ENCODE data around the gene LRRC4C. TPM values are rescaled to one million over a fixed set of nuclear protein-coding genes. Genes with fewer than 3 reads are reported as not detected.

LRRC4C gene
- total RNA-seq, 1 experiment from 2014 or later: not detected

- Histone ChIP-seq H3K4me3 (no peak overlapping the region), H3K36me3 (no peaks in the 10 kb centered on the region), H3K27me3 (no peaks in the 10 kb centered on the region), H3K9me3 (0 out of 2 replicates have a peak, but pooled peaks cover 2% of the 10 kb centered on the region)
- peak; percentile 10 for DNase-seq
Measured at GRCh38 chr11:40417627-40418026, 1041.8 kb downstream of the LRRC4C start.

GRCh38 chr11:40407355-40407754 is 1052.1 kb downstream of the LRRC4C start:
- Histone ChIP-seq H3K4me3 (no peak overlapping the region), H3K36me3 (no peaks in the 10 kb centered on the region), H3K9me3 (no peaks in the 10 kb centered on the region; the same call in 1 of the 2 replicates), H3K27me3 (no peaks in the 10 kb centered on the region)
- no peak for DNase-seq

GRCh38 chr11:40405614-40406013 is 1053.8 kb downstream of the LRRC4C start:
- Histone ChIP-seq H3K9me3 (no peaks in the 10 kb centered on the region; the same call in 1 of the 2 replicates), H3K36me3 (no peaks in the 10 kb centered on the region), H3K27me3 (no peaks in the 10 kb centered on the region), H3K4me3 (no peak overlapping the region)
- DNase-seq: no peak

GRCh38 chr11:40403321-40403720 is 1056.1 kb downstream of the LRRC4C start:
- no peaks in the 10 kb centered on the region for H3K9me3 ChIP-seq
- DNase-seq: no peak
- no peaks in the 10 kb centered on the region for H3K36me3 ChIP-seq
- H3K27me3 ChIP-seq: no peaks in the 10 kb centered on the region
- H3K4me3 ChIP-seq: no peak overlapping the region

GRCh38 chr11:40401132-40401853 is 1058.2 kb downstream of the LRRC4C start:
- Histone ChIP-seq H3K27me3 (no peaks in the 10 kb centered on the region), H3K4me3 (no peak overlapping the region), H3K36me3 (no peaks in the 10 kb centered on the region), H3K9me3 (no peaks in the 10 kb centered on the region)
- no peak for DNase-seq

GRCh38 chr11:40397141-40397540 is 1062.3 kb downstream of the LRRC4C start:
- Histone ChIP-seq H3K9me3 (no peaks in the 10 kb centered on the region), H3K27me3 (no peaks in the 10 kb centered on the region), H3K4me3 (no peak overlapping the region), H3K36me3 (no peaks in the 10 kb centered on the region)
- no peak for DNase-seq

- no peaks in the 10 kb centered on the region for H3K36me3 ChIP-seq
- no peaks in the 10 kb centered on the region for H3K27me3 ChIP-seq
- H3K9me3 ChIP-seq: no peaks in the 10 kb centered on the region; the same call in 1 of the 2 replicates
- H3K4me3 ChIP-seq: no peak overlapping the region
- DNase-seq: no peak
Measured at GRCh38 chr11:40393511-40393910, 1065.9 kb downstream of the LRRC4C start.

- no peak overlapping the region for H3K4me3 ChIP-seq
- DNase-seq: no peak
- no peaks in the 10 kb centered on the region; the same call in 1 of the 2 replicates for H3K9me3 ChIP-seq
- no peaks in the 10 kb centered on the region for H3K27me3 ChIP-seq
- no peaks in the 10 kb centered on the region for H3K36me3 ChIP-seq
Measured at GRCh38 chr11:40391679-40392078, 1067.8 kb downstream of the LRRC4C start.

GRCh38 chr11:40388097-40388818 is 1071.2 kb downstream of the LRRC4C start:
- Histone ChIP-seq H3K9me3 (no peaks in the 10 kb centered on the region; the same call in 1 of the 2 replicates), H3K36me3 (no peaks in the 10 kb centered on the region), H3K27me3 (no peaks in the 10 kb centered on the region), H3K4me3 (no peak overlapping the region)
- DNase-seq: peak; percentile 26

GRCh38 chr11:40387240-40387980 is 1072.0 kb downstream of the LRRC4C start:
- no peak for DNase-seq
- Histone ChIP-seq H3K4me3 (no peak overlapping the region), H3K9me3 (no peaks in the 10 kb centered on the region; the same call in 1 of the 2 replicates), H3K36me3 (no peaks in the 10 kb centered on the region), H3K27me3 (no peaks in the 10 kb centered on the region)

- no peak for DNase-seq
- no peaks in the 10 kb centered on the region for H3K36me3 ChIP-seq
- H3K27me3 ChIP-seq: no peaks in the 10 kb centered on the region
- H3K9me3 ChIP-seq: no peaks in the 10 kb centered on the region; the same call in 1 of the 2 replicates
- H3K4me3 ChIP-seq: no peak overlapping the region
Measured at GRCh38 chr11:40384991-40385390, 1074.5 kb downstream of the LRRC4C start.

- Histone ChIP-seq H3K9me3 (no peaks in the 10 kb centered on the region), H3K27me3 (no peaks in the 10 kb centered on the region), H3K4me3 (no peak overlapping the region), H3K36me3 (no peaks in the 10 kb centered on the region)
- peak; percentile 20 for DNase-seq
Measured at GRCh38 chr11:40381481-40381880, 1078.0 kb downstream of the LRRC4C start.

GRCh38 chr11:40380835-40381234 is 1078.6 kb downstream of the LRRC4C start:
- no peak overlapping the region for H3K4me3 ChIP-seq
- H3K27me3 ChIP-seq: no peaks in the 10 kb centered on the region
- no peaks in the 10 kb centered on the region for H3K9me3 ChIP-seq
- no peak for DNase-seq
- no peaks in the 10 kb centered on the region for H3K36me3 ChIP-seq

GRCh38 chr11:40376331-40376730 is 1083.1 kb downstream of the LRRC4C start:
- no peak for DNase-seq
- Histone ChIP-seq H3K27me3 (no peaks in the 10 kb centered on the region), H3K36me3 (no peaks in the 10 kb centered on the region), H3K4me3 (no peak overlapping the region), H3K9me3 (no peaks in the 10 kb centered on the region)

- Histone ChIP-seq H3K4me3 (no peak overlapping the region), H3K36me3 (no peaks in the 10 kb centered on the region), H3K9me3 (no peaks in the 10 kb centered on the region), H3K27me3 (no peaks in the 10 kb centered on the region)
- no peak for DNase-seq
Measured at GRCh38 chr11:40370821-40371616, 1088.4 kb downstream of the LRRC4C start.

GRCh38 chr11:40360206-40360798 is 1099.2 kb downstream of the LRRC4C start:
- no peak for DNase-seq
- no peak overlapping the region for H3K4me3 ChIP-seq
- H3K27me3 ChIP-seq: no peaks in the 10 kb centered on the region
- H3K9me3 ChIP-seq: peaks cover 2% of the 10 kb centered on the region
- no peaks in the 10 kb centered on the region for H3K36me3 ChIP-seq

Measured in MG63 (cell line).